Tibial artery (tissue), 4 donors: ENCODE data around the gene FRS2.

Experiments
- DNase-seq, 2 donors: peaks; one replicate each; pipeline ENCODE4 v3.0.0-alpha.2; 2019
- H3K27ac ChIP-seq, 2 donors: fragments of 200-600 bp; sonication (generic) in 1 of 2; 1 replicate in 1 of 2; 2 replicates in 1 of 2; pipeline ENCODE4 v1.5.1; 2018 to 2019; ENCODE audit warnings: mild to moderate bottlenecking in 1 of 2
- H3K27me3 ChIP-seq, 2 donors: fragments of 200-600 bp; sonication (generic) in 1 of 2; one replicate each; pipeline versions ENCODE4 v1.5.1 to v1.6.0; 2016 to 2019
- H3K36me3 ChIP-seq, 3 donors: fragments of 200-600 bp; sonication (generic) in 2 of 3; one replicate each; pipeline ENCODE4 v1.5.1; 2016 to 2019; ENCODE audit warnings: mild to moderate bottlenecking in 2 of 3
- H3K4me1 ChIP-seq, 4 donors: fragments of 200-600 bp; sonication (generic) in 2 of 4; 1 replicate in 3 of 4; 2 replicates in 1 of 4; pipeline ENCODE4 v1.5.1; 2016 to 2019
- H3K4me3 ChIP-seq, 2 donors: fragments of 200-600 bp; sonication (generic) in 1 of 2; 1 replicate in 1 of 2; 2 replicates in 1 of 2; pipeline ENCODE4 v1.5.1; 2018 to 2019; ENCODE audit warnings: mild to moderate bottlenecking in 2 of 2
- H3K9me3 ChIP-seq, 3 donors: fragments of 200-600 bp; sonication (generic) in 1 of 3; one replicate each; pipeline ENCODE4 v1.5.1; 2016 to 2019
- intact Hi-C: fragments of 100-400 bp; cut with DNase I; formaldehyde crosslinking; loops from one replicate; pipeline ENCODE4 v1.15.0; 2023; ENCODE audit warnings: low total_unique reads
- TF ChIP-seq, protein P1 (sequence below), 2 experiments: fragments of 200-600 bp in 1 of 2; fragments of 450-650 bp in 1 of 2; IDR thresholded peaks; one replicate each; pipeline ENCODE4 v1.5.1; 2017 to 2019; ENCODE audit warnings: antibody characterized with exemption in 2 of 2, mild to moderate bottlenecking in 1 of 2, moderate library complexity in 1 of 2

FRS2 gene

DNA sequence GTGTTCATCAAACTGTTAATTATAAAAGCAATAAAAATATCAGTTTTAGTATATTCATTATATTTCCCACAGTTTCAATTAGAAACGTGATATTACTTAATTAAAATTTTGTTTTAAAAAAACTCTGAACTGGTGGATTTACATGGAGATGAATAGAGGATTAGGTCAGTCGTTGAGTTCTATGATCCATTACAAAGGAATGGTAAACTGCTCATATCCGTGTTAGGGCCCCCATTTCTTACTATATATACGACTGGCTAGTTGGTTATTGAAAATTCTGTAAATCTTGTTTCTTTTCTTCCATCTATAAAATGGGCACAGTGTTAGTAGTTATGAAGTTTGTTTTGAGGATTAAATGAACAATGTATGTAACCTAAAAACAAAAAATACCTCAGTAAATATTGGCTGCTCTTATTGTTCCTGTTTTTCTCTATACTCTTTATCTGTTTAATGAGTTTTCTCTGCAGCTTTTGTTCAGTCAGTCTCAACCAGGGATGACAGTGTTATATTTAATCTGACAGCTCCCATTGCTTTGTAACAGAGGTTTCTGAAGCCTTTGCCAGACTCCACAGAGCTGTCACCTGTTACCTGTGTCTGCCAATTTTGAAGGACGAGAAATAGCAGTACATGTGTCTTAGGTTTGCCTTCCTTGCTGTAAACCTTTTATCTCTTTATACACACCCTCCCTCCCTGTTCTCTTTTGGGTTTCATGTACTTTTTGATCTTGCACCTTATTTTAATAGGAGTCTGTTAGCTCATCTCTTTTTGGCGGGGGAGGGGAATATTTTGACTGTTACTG is 41.5 kb downstream of the FRS2 start:
- Histone ChIP-seq H3K4me3 (no peak overlapping the region), H3K27me3 (no peaks in the 10 kb centered on the region), H3K4me1 (peaks cover 0 to 98% (median 18%) of the 10 kb centered on the region in 4 donors), H3K36me3 (no peaks in the 10 kb centered on the region), H3K9me3 (no peaks in the 10 kb centered on the region), H3K27ac (no peak overlapping the region)
- TF ChIP-seq, protein P1, sequence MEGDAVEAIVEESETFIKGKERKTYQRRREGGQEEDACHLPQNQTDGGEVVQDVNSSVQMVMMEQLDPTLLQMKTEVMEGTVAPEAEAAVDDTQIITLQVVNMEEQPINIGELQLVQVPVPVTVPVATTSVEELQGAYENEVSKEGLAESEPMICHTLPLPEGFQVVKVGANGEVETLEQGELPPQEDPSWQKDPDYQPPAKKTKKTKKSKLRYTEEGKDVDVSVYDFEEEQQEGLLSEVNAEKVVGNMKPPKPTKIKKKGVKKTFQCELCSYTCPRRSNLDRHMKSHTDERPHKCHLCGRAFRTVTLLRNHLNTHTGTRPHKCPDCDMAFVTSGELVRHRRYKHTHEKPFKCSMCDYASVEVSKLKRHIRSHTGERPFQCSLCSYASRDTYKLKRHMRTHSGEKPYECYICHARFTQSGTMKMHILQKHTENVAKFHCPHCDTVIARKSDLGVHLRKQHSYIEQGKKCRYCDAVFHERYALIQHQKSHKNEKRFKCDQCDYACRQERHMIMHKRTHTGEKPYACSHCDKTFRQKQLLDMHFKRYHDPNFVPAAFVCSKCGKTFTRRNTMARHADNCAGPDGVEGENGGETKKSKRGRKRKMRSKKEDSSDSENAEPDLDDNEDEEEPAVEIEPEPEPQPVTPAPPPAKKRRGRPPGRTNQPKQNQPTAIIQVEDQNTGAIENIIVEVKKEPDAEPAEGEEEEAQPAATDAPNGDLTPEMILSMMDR (IDR thresholded peaks at IDR 0.05) = no peak
- DNase-seq = no peak
- intact Hi-C loops = no loop called here

DNA sequence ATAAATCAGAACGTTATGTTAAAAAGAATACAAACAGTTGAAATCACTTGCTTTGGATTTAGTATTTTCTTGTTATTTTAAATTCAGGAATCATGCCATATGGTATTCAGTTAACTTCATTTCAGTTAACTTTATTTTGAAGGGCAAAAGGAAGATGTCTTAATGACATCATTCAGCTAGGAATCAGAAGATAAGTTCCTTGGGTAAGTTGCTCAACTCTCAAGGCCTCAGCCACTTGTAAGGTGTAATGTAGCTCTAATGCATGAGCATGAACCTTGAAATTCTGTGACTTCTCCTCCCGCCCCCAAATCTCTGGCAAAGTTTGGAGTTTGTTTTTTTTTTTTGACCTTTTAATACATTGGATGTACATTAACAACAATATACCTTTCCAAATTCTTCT is 42.6 kb downstream of the FRS2 start:
- no peak for DNase-seq
- TF ChIP-seq, protein P1 (IDR thresholded peaks at IDR 0.05) = no peak
- intact Hi-C loops = no loop called here
- Histone ChIP-seq H3K9me3 (no peaks in the 10 kb centered on the region), H3K27ac (no peak overlapping the region), H3K4me1 (peaks cover 0 to 87% (median 17%) of the 10 kb centered on the region in 4 donors), H3K36me3 (no peaks in the 10 kb centered on the region), H3K4me3 (no peak overlapping the region), H3K27me3 (no peaks in the 10 kb centered on the region)

DNA sequence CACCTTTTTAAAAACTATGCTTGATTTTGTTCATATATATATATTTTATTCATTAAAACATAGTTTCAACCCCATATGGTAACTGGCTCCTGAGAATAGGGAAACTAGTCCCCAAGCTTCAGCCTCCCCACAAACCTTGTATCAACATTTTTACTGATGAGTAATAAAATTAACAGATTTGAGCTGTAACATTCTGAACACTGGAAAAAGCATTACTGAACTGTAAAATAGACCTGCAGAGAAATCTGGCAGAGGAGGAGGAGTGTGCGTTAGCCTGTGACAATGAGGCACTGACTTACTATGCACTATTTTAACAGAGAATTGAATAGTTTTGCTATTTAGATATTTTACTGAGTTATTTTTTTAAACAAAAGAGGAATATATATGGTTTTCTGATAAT is 43.1 kb downstream of the FRS2 start:
- Histone ChIP-seq H3K9me3 (no peaks in the 10 kb centered on the region), H3K27me3 (no peaks in the 10 kb centered on the region), H3K27ac (no peak overlapping the region), H3K4me1 (peaks cover 0 to 83% (median 17%) of the 10 kb centered on the region in 4 donors), H3K4me3 (no peak overlapping the region), H3K36me3 (no peaks in the 10 kb centered on the region)
- DNase-seq = no peak
- intact Hi-C loops = no loop called here
- TF ChIP-seq, protein P1 (IDR thresholded peaks at IDR 0.05) = no peak

DNA sequence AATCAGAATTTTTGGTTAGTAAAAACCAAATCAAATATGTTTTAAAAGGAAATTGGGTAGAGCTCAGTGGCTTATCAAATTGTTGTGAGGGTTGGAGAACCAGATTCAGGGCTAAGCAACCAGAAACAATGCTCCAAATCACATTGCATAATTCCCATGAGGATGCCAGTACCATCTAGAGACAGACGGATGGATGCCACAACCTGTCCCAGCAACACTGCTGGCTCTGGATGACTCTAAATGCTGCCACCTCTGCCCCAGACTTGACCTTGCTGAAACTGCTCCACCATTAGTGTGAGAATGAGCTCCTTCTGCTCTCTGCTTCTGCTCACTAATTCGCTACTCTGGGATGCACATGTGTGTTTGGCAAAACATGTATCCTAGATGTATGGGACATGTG is 43.9 kb downstream of the FRS2 start:
- intact Hi-C loops = no loop called here
- Histone ChIP-seq H3K4me1 (peaks cover 0 to 75% (median 14%) of the 10 kb centered on the region in 4 donors), H3K27me3 (no peaks in the 10 kb centered on the region), H3K36me3 (no peaks in the 10 kb centered on the region), H3K4me3 (no peak overlapping the region), H3K27ac (no peak overlapping the region), H3K9me3 (no peaks in the 10 kb centered on the region)
- TF ChIP-seq, protein P1 (IDR thresholded peaks at IDR 0.05) = no peak
- DNase-seq = no peak

DNA sequence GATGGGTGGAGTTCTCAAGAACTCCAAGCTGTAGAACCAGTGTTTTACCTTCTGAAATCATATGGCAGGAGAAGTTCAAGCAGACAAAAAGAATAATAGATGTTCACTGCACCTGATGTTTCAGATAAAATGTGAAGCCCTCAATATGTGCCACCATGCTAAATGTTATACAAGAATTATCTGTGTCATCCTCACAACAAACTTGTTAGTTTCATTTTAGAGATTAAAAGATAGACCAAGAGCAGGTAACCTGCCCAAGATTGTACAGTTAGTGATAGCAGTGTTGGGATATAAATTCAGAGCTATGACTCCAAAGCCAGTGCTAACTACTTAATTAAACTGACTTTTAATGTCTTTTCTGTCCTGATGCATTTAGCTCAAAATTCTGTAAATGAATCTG is 44.7 kb downstream of the FRS2 start:
- H3K36me3 ChIP-seq = no peaks in the 10 kb centered on the region
- no peak overlapping the region for H3K4me3 ChIP-seq
- intact Hi-C loops = no loop called here
- H3K27me3 ChIP-seq = no peaks in the 10 kb centered on the region
- no peak for DNase-seq
- H3K9me3 ChIP-seq = no peaks in the 10 kb centered on the region
- H3K27ac ChIP-seq = no peak overlapping the region
- TF ChIP-seq, protein P1 (IDR thresholded peaks at IDR 0.05) = no peak
- H3K4me1 ChIP-seq = peaks cover 0 to 69% (median 12%) of the 10 kb centered on the region in 4 donors
